ENCODE measurements around the gene ABHD11.
"Not testable (repeated sequence)": the region's sequence is repeated elsewhere in the genome, so short reads cannot be mapped to it uniquely, and the experiment has no call there.

ABHD11 gene

GRCh38 chr7:73742753-73743641, 4.4 kb upstream of the ABHD11 start:
- DNase-seq (ENCODE audit: low read depth), result no peak

GRCh38 chr7:73742338-73742752, 3.7 kb upstream of the ABHD11 start:
- no peak for DNase-seq (ENCODE audit: low read depth)

- DNase-seq (ENCODE audit: low read depth), result no peak
These were observed 3.0 kb upstream of the ABHD11 start for GRCh38 chr7:73741600-73741999.

- DNase-seq (ENCODE audit: low read depth), result no peak
These were observed 2.2 kb upstream of the ABHD11 start for GRCh38 chr7:73740771-73741170.

GRCh38 chr7:73740212-73740611, 1.6 kb upstream of the ABHD11 start:
- no peak for DNase-seq (ENCODE audit: low read depth)

GRCh38 chr7:73739387-73739767, 775 bp upstream of the ABHD11 start:
- DNase-seq (ENCODE audit: low read depth), result no peak

GRCh38 chr7:73738220-73738611, 386 bp downstream of the ABHD11 start:
- peak; percentile 52 for DNase-seq (ENCODE audit: low read depth)

- DNase-seq (ENCODE audit: low read depth), result no peak
These were observed 947 bp downstream of the ABHD11 start for GRCh38 chr7:73737491-73738219.

- no peak for DNase-seq (ENCODE audit: low read depth)
These were observed 1.7 kb downstream of the ABHD11 start for GRCh38 chr7:73736885-73737284.

GRCh38 chr7:73735528-73735905, 3.1 kb downstream of the ABHD11 start:
- no peak for DNase-seq (ENCODE audit: low read depth)

GRCh38 chr7:73734619-73735527, 3.7 kb downstream of the ABHD11 start:
- DNase-seq (ENCODE audit: low read depth), result peak; percentile 75

- DNase-seq (ENCODE audit: low read depth), result no peak
These were observed 6.2 kb downstream of the ABHD11 start for GRCh38 chr7:73732397-73732796.

GRCh38 chr7:73730485-73730884, 8.1 kb downstream of the ABHD11 start:
- DNase-seq (ENCODE audit: low read depth), result no peak

- DNase-seq (ENCODE audit: low read depth), result no peak
These were observed 10.1 kb downstream of the ABHD11 start for GRCh38 chr7:73728551-73728950.

GRCh38 chr7:73727952-73728351, 10.7 kb downstream of the ABHD11 start:
- no peak for DNase-seq (ENCODE audit: low read depth)

GRCh38 chr7:73726083-73726466, 12.5 kb downstream of the ABHD11 start:
- no peak for DNase-seq (ENCODE audit: low read depth)

GRCh38 chr7:73723813-73724212, 14.8 kb downstream of the ABHD11 start:
- DNase-seq (ENCODE audit: low read depth), result no peak

GRCh38 chr7:73722785-73723184, 15.8 kb downstream of the ABHD11 start:
- no peak for DNase-seq (ENCODE audit: low read depth)

GRCh38 chr7:73722182-73722581, 16.4 kb downstream of the ABHD11 start:
- DNase-seq (ENCODE audit: low read depth), result not testable (repeated sequence)

- DNase-seq (ENCODE audit: low read depth), result no peak
These were observed 17.2 kb downstream of the ABHD11 start for GRCh38 chr7:73721377-73721817.

GRCh38 chr7:73720443-73720842, 18.2 kb downstream of the ABHD11 start:
- DNase-seq (ENCODE audit: low read depth), result not testable (repeated sequence)

GRCh38 chr7:73719806-73720169, 18.8 kb downstream of the ABHD11 start:
- DNase-seq (ENCODE audit: low read depth), result no peak
